Endothelial cell (in vitro differentiated cells): ENCODE data around the gene POMT2. TPM values are rescaled to one million over a fixed set of nuclear protein-coding genes. Genes with fewer than 3 reads are reported as not detected.
A peak's percentile ranks its signal among the peaks of the same experiment; 100 is the strongest.
"Not testable (repeated sequence)": the region's sequence is repeated elsewhere in the genome, so short reads cannot be mapped to it uniquely, and the experiment has no call there.

ENCODE experiments used
- DNase-seq: peaks from one replicate; pipeline ENCODE4 v3.0.0; 2021; ENCODE audit warnings: low spot score
- H3K27ac Mint-ChIP-seq: one replicate; pipeline ENCODE4 v1.8.0; 2021; ENCODE audit warnings: mixed read lengths, inconsistent platforms; ENCODE audit not compliant: unreplicated experiment
- H3K27me3 Mint-ChIP-seq: one replicate; pipeline ENCODE4 v1.8.0; 2021; ENCODE audit warnings: mild to moderate bottlenecking, moderate library complexity, mixed read lengths, inconsistent platforms; ENCODE audit not compliant: unreplicated experiment
- H3K36me3 Mint-ChIP-seq: one replicate; pipeline ENCODE4 v1.8.0; 2021; ENCODE audit warnings: mild to moderate bottlenecking, low read depth, mixed read lengths, inconsistent platforms; ENCODE audit not compliant: unreplicated experiment
- H3K4me1 Mint-ChIP-seq: one replicate; pipeline ENCODE4 v1.8.0; 2021; ENCODE audit warnings: mild to moderate bottlenecking, mixed read lengths, inconsistent platforms; ENCODE audit not compliant: unreplicated experiment
- H3K4me3 Mint-ChIP-seq: one replicate; pipeline ENCODE4 v1.8.0; 2021; ENCODE audit warnings: mild to moderate bottlenecking, mixed read lengths, inconsistent platforms; ENCODE audit not compliant: unreplicated experiment
- H3K9me3 Mint-ChIP-seq: one replicate; pipeline ENCODE4 v1.8.0; 2021; ENCODE audit warnings: mixed read lengths, inconsistent platforms; ENCODE audit not compliant: unreplicated experiment
- CTCF ChIP-seq: fragments of 200-600 bp; sonication (generic); IDR thresholded peaks from one replicate; pipeline ENCODE4 v1.5.0; 2021; ENCODE audit warnings: antibody characterized with exemption; ENCODE audit not compliant: unreplicated experiment
- total RNA-seq: library from RNA; stranded (reverse); fragmentation: NEBNext Ultra II Directional; extraction: Animal tissue kit (Norgen Biotek cat#: 25700); gene quantifications from one replicate; pipeline ENCODE4 v1.2.1, GENCODE V29; 2021; ENCODE audit not compliant: unreplicated experiment

Gene POMT2
- total RNA-seq, 1 donor from 2014 or later, result 33.8 TPM

GRCh38 chr14:77337880-77338279, 17.2 kb upstream of the POMT2 start:
- Mint-ChIP-seq H3K4me3 (no peak overlapping the region), H3K27ac (no peak overlapping the region), H3K36me3 (peaks cover 5% of the 10 kb centered on the region), H3K4me1 (no peaks in the 10 kb centered on the region), H3K27me3 (no peaks in the 10 kb centered on the region), H3K9me3 (no peaks in the 10 kb centered on the region)
- no peak for DNase-seq
- no peak for TF ChIP-seq CTCF

GRCh38 chr14:77337255-77337654, 16.6 kb upstream of the POMT2 start:
- H3K9me3 Mint-ChIP-seq, H3K36me3 Mint-ChIP-seq, H3K27ac Mint-ChIP-seq, H3K27me3 Mint-ChIP-seq, H3K4me1 Mint-ChIP-seq, H3K4me3 Mint-ChIP-seq, DNase-seq: not testable (repeated sequence)

GRCh38 chr14:77335576-77335975, 14.9 kb upstream of the POMT2 start:
- H3K36me3 Mint-ChIP-seq, result no peaks in the 10 kb centered on the region
- no peak overlapping the region for H3K4me3 Mint-ChIP-seq
- no peaks in the 10 kb centered on the region for H3K4me1 Mint-ChIP-seq
- no peak for DNase-seq
- H3K27ac Mint-ChIP-seq, result no peak overlapping the region
- no peak for TF ChIP-seq CTCF
- peaks cover 6% of the 10 kb centered on the region for H3K27me3 Mint-ChIP-seq
- H3K9me3 Mint-ChIP-seq, result no peaks in the 10 kb centered on the region

GRCh38 chr14:77329872-77330271, 9.2 kb upstream of the POMT2 start:
- TF ChIP-seq CTCF, result no peak
- DNase-seq, result no peak
- Mint-ChIP-seq H3K27me3 (peaks cover 12% of the 10 kb centered on the region), H3K4me3 (no peak overlapping the region), H3K27ac (no peak overlapping the region), H3K36me3 (no peaks in the 10 kb centered on the region), H3K9me3 (no peaks in the 10 kb centered on the region), H3K4me1 (no peaks in the 10 kb centered on the region)

GRCh38 chr14:77327111-77327510, 6.4 kb upstream of the POMT2 start:
- Mint-ChIP-seq H3K27ac (no peak overlapping the region), H3K27me3 (peaks cover 12% of the 10 kb centered on the region), H3K4me1 (peaks cover 2% of the 10 kb centered on the region), H3K36me3 (no peaks in the 10 kb centered on the region), H3K9me3 (no peaks in the 10 kb centered on the region), H3K4me3 (peak overlapping the region; percentile 23)
- DNase-seq, result no peak
- TF ChIP-seq CTCF, result no peak

- Mint-ChIP-seq H3K27me3 (peaks cover 7% of the 10 kb centered on the region), H3K9me3 (no peaks in the 10 kb centered on the region), H3K27ac (no peak overlapping the region), H3K4me1 (peaks cover 6% of the 10 kb centered on the region), H3K36me3 (no peaks in the 10 kb centered on the region), H3K4me3 (no peak overlapping the region)
- TF ChIP-seq CTCF, result no peak
- no peak for DNase-seq
These were observed 5.0 kb upstream of the POMT2 start for GRCh38 chr14:77325746-77326094.
